NB4 (cell line): ENCODE data around the gene GABRR3.

Experiments used
- CTCF ChIP-seq: IDR thresholded peaks from one replicate; pipeline ENCODE4 v1.5.1; 2012; ENCODE audit warnings: low read depth, low read length
- MAX ChIP-seq: IDR thresholded peaks from 2 replicates; pipeline ENCODE4 v1.6.1; 2011; ENCODE audit warnings: low read depth, low read length
- POLR2A ChIP-seq: IDR thresholded peaks from 2 replicates; pipeline ENCODE4 v1.6.1; 2011; ENCODE audit warnings: mild to moderate bottlenecking; ENCODE audit not compliant: insufficient read length; ENCODE audit errors: extremely low read depth

- TF ChIP-seq POLR2A: no peak
- TF ChIP-seq CTCF: no peak
- no peak for TF ChIP-seq MAX
These were observed 65.6 kb downstream of the GABRR3 start for GRCh38 chr3:97969541-97969940.
